K562 (cell line): ENCODE results near the gene CRX. TPM values are rescaled to one million over a fixed set of nuclear protein-coding genes. Genes with fewer than 3 reads are reported as not detected.
A peak's percentile ranks its signal among the peaks of the same experiment; 100 is the strongest.

Experiments
- ATAC-seq: fragments of 200-7000 bp; cut with Tn5 transposase; 3 replicates; pipeline ENCODE4 v1.9.1; 2020; ENCODE audit warnings: moderate library complexity
- BruUV-seq: library from RNA; stranded (reverse); fragments of 400-500 nt; replicated peaks from 2 replicates; lab custom pipeline; 2021; lab: Mats Ljungman, UMichigan
- CTCF ChIA-PET: fragments of 300-600 bp; formaldehyde crosslinking; extraction: SDS; loops from one replicate; lab custom pipeline; 2021; ENCODE audit warnings: low intra/inter-chr PET ratio; lab: Yijun Ruan, JAX
- POLR2A ChIA-PET: fragments of 300-600, 350-650 bp; sonication (Branson Sonifier 250); formaldehyde crosslinking; extraction: SDS; loops from one replicate; lab custom pipeline; 2021; ENCODE audit warnings: antibody characterized with exemption, inconsistent platforms; lab: Yijun Ruan, JAX
- DNase-seq, 4 experiments: peaks; one replicate each; pipeline versions ENCODE4 v3.0.0 to v3.0.0-alpha.2; 2011 to 2018; ENCODE audit warnings: low spot score in 3 of 4, mixed read lengths in 3 of 4; ENCODE audit errors: extremely low read depth in 1 of 4
- FAIRE-seq: peaks from 2 replicates; lab custom pipeline; 2011; peaks lifted over from hg19 to GRCh38; lab: Jason Lieb, UNC
- H2AFZ ChIP-seq: 2 replicates; pipeline ENCODE4 v1.6.0; 2011; ENCODE audit warnings: low read depth, low read length, control low read depth, inconsistent platforms
- H3K27ac ChIP-seq: fragments of 200-600 bp; 3 replicates; pipeline ENCODE4 v1.8.0; 2011; ENCODE audit warnings: low read depth, mild to moderate bottlenecking, control low read depth, inconsistent platforms, low read length, moderate library complexity, mixed read lengths; ENCODE audit errors: extremely low read depth
- H3K27me3 ChIP-seq, 2 experiments: fragments of 300-600 bp in 1 of 2; 2 replicates in 1 of 2; 3 replicates in 1 of 2; pipeline versions ENCODE4 v1.6.0 to v1.8.0; 2011; ENCODE audit warnings: inconsistent platforms in 2 of 2, low read length in 2 of 2, mild to moderate bottlenecking in 1 of 2, mixed read lengths in 1 of 2, moderate library complexity in 1 of 2; ENCODE audit not compliant: control insufficient read depth in 2 of 2, insufficient read depth in 2 of 2
- H3K36me3 ChIP-seq: fragments of 300-600 bp; 3 replicates; pipeline ENCODE4 v1.8.0; 2011; ENCODE audit warnings: mild to moderate bottlenecking, low read length, inconsistent platforms; ENCODE audit not compliant: control insufficient read depth, insufficient read depth
- H3K4me1 ChIP-seq, 2 experiments: fragments of 200-600 bp in 1 of 2; replicated peaks in 1 of 2; 2 replicates in 1 of 2; 3 replicates in 1 of 2; pipeline versions ENCODE4 v1.5.1 to v1.8.0; 2011; ENCODE audit warnings: inconsistent platforms in 2 of 2, low read length in 2 of 2, mild to moderate bottlenecking in 1 of 2, mixed read lengths in 1 of 2, moderate library complexity in 1 of 2; ENCODE audit not compliant: control insufficient read depth in 2 of 2, insufficient read depth in 2 of 2
- H3K4me2 ChIP-seq: 2 replicates; pipeline ENCODE4 v1.6.1; 2011; ENCODE audit warnings: low read length, control low read depth, inconsistent platforms, mixed read lengths; ENCODE audit not compliant: insufficient read depth
- H3K4me3 ChIP-seq: fragments of 200-600 bp; sonication (generic), shearing (Covaris generic); 2 replicates; pipeline ENCODE4 v1.5.1; 2016; ENCODE audit warnings: control low read depth, inconsistent platforms
- H3K79me2 ChIP-seq: fragments of 200-600 bp; 3 replicates; pipeline ENCODE4 v1.8.0; 2011; ENCODE audit warnings: low read length, inconsistent platforms; ENCODE audit not compliant: control insufficient read depth, insufficient read depth
- H3K9ac ChIP-seq, 2 experiments: 2 replicates each; pipeline versions ENCODE4 v1.6.0 to v1.6.1; 2011; ENCODE audit warnings: low read depth in 2 of 2, low read length in 2 of 2, control low read depth in 1 of 2, inconsistent platforms in 1 of 2, mild to moderate bottlenecking in 1 of 2, mixed read lengths in 1 of 2; ENCODE audit not compliant: insufficient read depth in 1 of 2
- H3K9me1 ChIP-seq: one replicate; pipeline ENCODE4 v1.6.0; 2011; ENCODE audit warnings: inconsistent platforms, mild to moderate bottlenecking, low read length, moderate library complexity; ENCODE audit not compliant: control insufficient read depth, insufficient read depth
- H3K9me3 ChIP-seq: replicated peaks from 2 replicates; pipeline ENCODE4 v1.5.1; 2011; ENCODE audit warnings: low read depth, low read length, inconsistent platforms; ENCODE audit not compliant: control insufficient read depth, insufficient read depth
- H4K20me1 ChIP-seq: replicated peaks from 2 replicates; pipeline ENCODE4 v1.6.1; 2011; ENCODE audit warnings: low read length, inconsistent platforms, mixed read lengths; ENCODE audit not compliant: control insufficient read depth, insufficient read depth
- CEBPZ ChIP-seq: fragments of 150-350 bp; IDR thresholded peaks from 2 replicates; pipeline ENCODE4 v1.6.1; 2014; ENCODE audit warnings: low read depth, mild to moderate bottlenecking, low read length, borderline replicate concordance
- EP400 ChIP-seq: fragments of 450-650 bp; IDR thresholded peaks from 2 replicates; pipeline ENCODE4 v1.6.1; 2017; ENCODE audit warnings: antibody characterized with exemption, mild to moderate bottlenecking, moderate library complexity
- GTF2F1 ChIP-seq: IDR thresholded peaks from 2 replicates; pipeline ENCODE4 v1.6.1; 2011; ENCODE audit warnings: low read depth, low read length, improper control_type of control experiment
- LCOR ChIP-seq: sonication (generic); formaldehyde crosslinking; IDR thresholded peaks from 2 replicates; pipeline ENCODE4 v1.8.0; 2022; ENCODE audit warnings: mild to moderate bottlenecking, missing genetic modification reagents
- PCBP2 ChIP-seq: fragments of 200-400 bp; formaldehyde crosslinking; IDR thresholded peaks from 2 replicates; pipeline ENCODE4 v1.6.1; 2018; ENCODE audit warnings: low read length, low read depth, mild to moderate bottlenecking, moderate library complexity; ENCODE audit not compliant: poor library complexity, severe bottlenecking
- SPI1 ChIP-seq: IDR thresholded peaks from 2 replicates; pipeline ENCODE4 v1.6.1; 2011; ENCODE audit warnings: low read depth, low read length, control low read depth, borderline replicate concordance
- TCF15 ChIP-seq: fragments of 250-450 bp; sonication (Bioruptor Pico); IDR thresholded peaks from 2 replicates; pipeline ENCODE4 v1.8.0; 2022; ENCODE audit warnings: moderate library complexity, mild to moderate bottlenecking, inconsistent platforms
- TSC22D4 ChIP-seq: fragments of 450-650 bp; IDR thresholded peaks from 2 replicates; pipeline ENCODE4 v1.6.1; 2016; ENCODE audit warnings: missing genetic modification characterization, missing biosample characterization, control low read depth
- XRCC4 ChIP-seq: IDR thresholded peaks from one replicate; pipeline ENCODE4 v1.6.1; 2011; ENCODE audit not compliant: insufficient read depth, insufficient read length; ENCODE audit errors: extremely low read depth
- YY1 ChIP-seq, 3 experiments: IDR thresholded peaks; 2 replicates each; pipeline ENCODE4 v1.6.1; 2011; ENCODE audit warnings: low read length in 2 of 3, mild to moderate bottlenecking in 2 of 3, moderate library complexity in 2 of 3, borderline replicate concordance in 1 of 3, control low read depth in 1 of 3, low read depth in 1 of 3; ENCODE audit not compliant: insufficient read depth in 3 of 3, insufficient replicate concordance in 2 of 3, control insufficient read depth in 1 of 3, insufficient read length in 1 of 3; ENCODE audit errors: extremely low read depth in 1 of 3
- ZNF239 ChIP-seq: fragments of 250-450 bp; sonication (Bioruptor Pico); IDR thresholded peaks from 2 replicates; pipeline ENCODE4 v1.4.0; 2020; ENCODE audit warnings: mild to moderate bottlenecking
- ZNF584 ChIP-seq: fragments of 200-800 bp; sonication (Bioruptor generic); IDR thresholded peaks from 2 replicates; pipeline ENCODE4 v1.6.1; 2016; ENCODE audit warnings: low read depth, mild to moderate bottlenecking, missing genetic modification characterization, missing compliant biosample characterization
- WGBS: fragments of 100-300 bp; shearing (Covaris generic); methylation state at CpG from one replicate; pipeline ENCODE4 v1.1.6; 2016; ENCODE audit warnings: low coverage, mixed read lengths; ENCODE audit not compliant: insufficient coverage; ENCODE audit errors: missing lambda C conversion rate; 5-methylcytosine and 5-hydroxymethylcytosine counted together
- in situ Hi-C: fragments of 300-500 bp; cut with MboI; formaldehyde crosslinking; loops from 4 replicates; pipeline ENCODE4 v1.15.0; 2018; ENCODE audit warnings: inconsistent platforms, mixed read lengths
- intact Hi-C: fragments of 100-400 bp; cut with micrococcal nuclease; formaldehyde crosslinking; loops from 2 replicates; pipeline ENCODE4 v1.14.2; 2022
- polyA plus RNA-seq, 8 experiments: library from polyadenylated mRNA; depleted of rRNA in 4 of 8; stranded (reverse) in 5 of 8; unstranded in 3 of 8; fragments of >200 nt; fragmentation: Nextera tagmentation in 2 of 8; fragmentation: Illumina TruSeq in 1 of 8; extraction: Ambion mirVana in 2 of 8; extraction: Trizol in 1 of 8; gene quantifications; 2 replicates each; pipeline versions ENCODE4 v1.2.1 to v1.2.3, GENCODE V29; 2011 to 2014; ENCODE audit warnings: inconsistent platforms in 1 of 8, missing spikeins in 1 of 8
- total RNA-seq, 7 experiments: library from RNA; depleted of rRNA in 6 of 7; stranded (reverse); fragments of >200 nt in 6 of 7; fragmentation: Illumina TruSeq in 2 of 7; extraction: Trizol in 2 of 7; gene quantifications; 2 replicates each; pipeline versions ENCODE4 v1.2.1 to v1.2.3, GENCODE V29; 2011 to 2021; ENCODE audit warnings: low replicate concordance in 1 of 7
- TF ChIP-seq, protein P1 (sequence below), 3 experiments: IDR thresholded peaks in 2 of 3; conservative IDR thresholded peaks in 1 of 3; 2 replicates each; pipeline ENCODE4 v1.5.1; 2011 to 2012; ENCODE audit warnings: low read length in 3 of 3, mild to moderate bottlenecking in 3 of 3, control low read depth in 2 of 3, improper control_type of control experiment in 1 of 3, inconsistent platforms in 1 of 3, low read depth in 1 of 3, mixed read lengths in 1 of 3, moderate library complexity in 1 of 3; ENCODE audit not compliant: insufficient read depth in 2 of 3

Gene CRX
- total and polyA plus RNA-seq, 9 of the 15 experiments (the other 6 are each of a cell fraction or from before 2014, with no cell fraction given), result 0.01 TPM; not detected in 8

DNA sequence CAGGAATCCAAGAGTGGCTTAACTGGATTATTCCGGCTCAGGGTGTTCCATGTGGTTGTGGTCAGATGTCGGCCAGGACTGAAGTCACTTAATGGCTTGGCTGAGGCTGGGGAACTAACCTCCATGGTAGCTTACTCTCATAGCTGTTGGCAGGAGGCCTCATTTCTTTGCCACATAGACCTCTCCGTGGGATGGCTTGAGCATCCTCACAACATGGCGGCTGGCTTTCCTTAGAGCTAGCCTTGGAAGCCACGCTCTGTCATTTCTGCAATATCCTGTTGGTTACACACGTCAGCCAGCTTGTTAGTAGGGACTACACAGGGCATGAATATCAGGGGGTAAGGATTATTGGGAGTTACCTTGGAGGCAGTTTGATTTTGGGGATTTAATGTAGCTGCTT is 5.1 kb downstream of the CRX start (continued):
- no peak for TF ChIP-seq CEBPZ
- TF ChIP-seq GTF2F1, result no peak
- peak in 1 of 3 experiments; percentile 77 for TF ChIP-seq YY1 (IDR thresholded peaks at IDR 0.05; ENCODE audit: borderline replicate concordance in 1 of 3, control insufficient read depth in 1 of 3, extremely low read depth in 1 of 3, insufficient read depth in 3 of 3, insufficient read length in 1 of 3, insufficient replicate concordance in 2 of 3, low read depth in 1 of 3, low read length in 2 of 3)
- TF ChIP-seq ZNF239, result no peak
- no peak for TF ChIP-seq EP400

DNA sequence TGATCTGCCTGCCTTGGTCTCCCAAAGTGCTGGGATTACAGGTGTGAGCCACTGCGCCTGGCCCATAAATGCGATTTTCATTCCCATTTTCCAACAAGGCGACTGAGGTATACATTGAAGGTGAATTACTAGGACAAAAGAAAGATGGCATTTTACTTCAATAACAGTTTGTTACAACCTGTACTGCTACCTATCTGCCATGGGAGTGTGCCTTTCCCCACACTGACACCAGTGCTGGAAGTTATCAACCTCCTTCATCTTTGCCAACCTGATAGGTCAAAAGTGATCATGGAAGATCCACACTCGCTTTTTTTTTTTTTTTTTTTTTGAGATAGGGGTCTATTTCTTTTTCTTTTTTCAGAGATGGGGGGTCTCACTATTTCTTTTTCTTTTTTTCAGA is 11.0 kb downstream of the CRX start:
- H3K4me1 ChIP-seq, result no peaks in the 10 kb centered on the region
- TF ChIP-seq TSC22D4, result no peak
- no peak for TF ChIP-seq TCF15 (CRISPR knock-in tag)
- no peak for TF ChIP-seq XRCC4
- TF ChIP-seq, protein P1, sequence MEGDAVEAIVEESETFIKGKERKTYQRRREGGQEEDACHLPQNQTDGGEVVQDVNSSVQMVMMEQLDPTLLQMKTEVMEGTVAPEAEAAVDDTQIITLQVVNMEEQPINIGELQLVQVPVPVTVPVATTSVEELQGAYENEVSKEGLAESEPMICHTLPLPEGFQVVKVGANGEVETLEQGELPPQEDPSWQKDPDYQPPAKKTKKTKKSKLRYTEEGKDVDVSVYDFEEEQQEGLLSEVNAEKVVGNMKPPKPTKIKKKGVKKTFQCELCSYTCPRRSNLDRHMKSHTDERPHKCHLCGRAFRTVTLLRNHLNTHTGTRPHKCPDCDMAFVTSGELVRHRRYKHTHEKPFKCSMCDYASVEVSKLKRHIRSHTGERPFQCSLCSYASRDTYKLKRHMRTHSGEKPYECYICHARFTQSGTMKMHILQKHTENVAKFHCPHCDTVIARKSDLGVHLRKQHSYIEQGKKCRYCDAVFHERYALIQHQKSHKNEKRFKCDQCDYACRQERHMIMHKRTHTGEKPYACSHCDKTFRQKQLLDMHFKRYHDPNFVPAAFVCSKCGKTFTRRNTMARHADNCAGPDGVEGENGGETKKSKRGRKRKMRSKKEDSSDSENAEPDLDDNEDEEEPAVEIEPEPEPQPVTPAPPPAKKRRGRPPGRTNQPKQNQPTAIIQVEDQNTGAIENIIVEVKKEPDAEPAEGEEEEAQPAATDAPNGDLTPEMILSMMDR (IDR thresholded peaks at IDR 0.05 in 2 of 3, conservative IDR thresholded peaks at IDR 0.05 in 1 of 3; ENCODE audit: insufficient read depth in 2 of 3, low read depth in 1 of 3, low read length in 3 of 3), result no peak; a peak in 1 of 6 replicates
- no peak for TF ChIP-seq SPI1
- no peak for TF ChIP-seq LCOR
- no peak for TF ChIP-seq PCBP2
- no peak for TF ChIP-seq ZNF584 (CRISPR knock-in tag)

More for the DNA sequence above, 11.0 kb downstream of the CRX start:
- Histone ChIP-seq H4K20me1 (no peaks in the 10 kb centered on the region), H3K79me2 (no peaks in the 10 kb centered on the region), H3K4me3 (no peak overlapping the region), H3K9me1 (no peaks in the 10 kb centered on the region), H3K4me2 (no peak overlapping the region), H3K27me3 (peaks cover 2 to 13% of the 10 kb centered on the region in 2 experiments), H3K27ac (no peak overlapping the region), H3K9me3 (no peaks in the 10 kb centered on the region), H2AFZ (no peak overlapping the region), H3K9ac (no peak overlapping the region), H3K36me3 (no peaks in the 10 kb centered on the region)
- intact Hi-C loops (no loop called here), in situ Hi-C loops (no loop called here)
- POLR2A ChIA-PET, result interaction anchor here (0.7 kb wide), 1 partner anchor 10 kb away, joined by 4 read pairs; no protein-coding TSS in a partner anchor
- BruUV-seq, result no TSS peak
- 22% methylated on average over 4 of the region's 4 CpGs for WGBS
- FAIRE-seq (no peak), ATAC-seq (no peak), DNase-seq (no peak)
- CTCF ChIA-PET, result interaction anchor here (1.0 kb wide), 1 partner anchor 30 kb away, joined by 4 read pairs; no protein-coding TSS in a partner anchor
